Stromal cell of bone marrow (primary cell): ENCODE data around the gene FGD6.
A peak's percentile ranks its signal among the peaks of the same experiment; 100 is the strongest.
"Not testable (repeated sequence)": the region's sequence is repeated elsewhere in the genome, so short reads cannot be mapped to it uniquely, and the experiment has no call there.

ENCODE experiments used
- DNase-seq: peaks from one replicate; pipeline ENCODE4 v3.0.0-alpha.2; 2012; ENCODE audit warnings: low read depth

The FGD6 gene

DNA sequence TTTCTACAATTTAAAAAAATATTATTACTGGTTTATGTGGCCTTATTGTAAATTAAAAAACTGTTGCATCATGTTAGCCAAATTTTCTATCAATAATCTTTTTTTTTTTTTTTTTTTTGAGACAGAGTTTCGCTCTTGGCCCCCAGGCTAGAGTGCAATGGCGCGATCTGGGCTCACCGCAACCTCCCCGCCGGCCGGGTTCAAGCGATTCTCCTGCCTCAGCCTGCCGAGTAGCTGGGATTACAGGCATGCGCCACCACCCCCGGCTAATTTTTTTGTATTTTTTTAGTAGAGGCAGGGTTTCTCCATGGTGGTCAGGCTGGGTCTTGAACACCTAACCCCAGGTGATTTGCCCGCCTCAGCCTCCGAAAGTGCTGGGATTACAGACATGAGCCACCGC is 16.9 kb upstream of the FGD6 start:
- DNase-seq: not testable (repeated sequence)

DNA sequence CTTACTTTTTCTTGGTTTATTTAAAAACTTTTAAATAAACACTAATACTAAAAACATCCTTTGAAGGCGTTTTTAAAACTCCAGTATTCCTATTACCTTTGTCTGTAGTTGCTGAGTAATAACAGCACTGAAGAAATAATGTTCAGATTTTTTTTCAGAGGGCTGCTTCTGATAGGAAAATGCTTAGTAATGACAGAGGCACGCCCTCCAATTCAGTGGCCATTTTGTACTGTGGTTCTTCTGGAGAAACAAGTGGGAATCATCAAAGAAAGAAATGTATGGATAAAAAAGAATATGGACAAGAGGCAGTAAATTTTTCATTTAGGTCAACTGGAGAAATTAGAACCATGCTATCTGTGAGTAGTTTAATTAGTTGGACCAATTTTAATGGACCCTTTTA is 13.9 kb upstream of the FGD6 start:
- DNase-seq: no peak

- no peak for DNase-seq
These were observed 13.0 kb upstream of the FGD6 start for GRCh38 chr12:95230313-95230712.

- no peak for DNase-seq
These were observed 12.4 kb upstream of the FGD6 start for GRCh38 chr12:95229636-95230035.

- no peak for DNase-seq
These were observed 11.3 kb upstream of the FGD6 start for GRCh38 chr12:95228617-95229016.

DNA sequence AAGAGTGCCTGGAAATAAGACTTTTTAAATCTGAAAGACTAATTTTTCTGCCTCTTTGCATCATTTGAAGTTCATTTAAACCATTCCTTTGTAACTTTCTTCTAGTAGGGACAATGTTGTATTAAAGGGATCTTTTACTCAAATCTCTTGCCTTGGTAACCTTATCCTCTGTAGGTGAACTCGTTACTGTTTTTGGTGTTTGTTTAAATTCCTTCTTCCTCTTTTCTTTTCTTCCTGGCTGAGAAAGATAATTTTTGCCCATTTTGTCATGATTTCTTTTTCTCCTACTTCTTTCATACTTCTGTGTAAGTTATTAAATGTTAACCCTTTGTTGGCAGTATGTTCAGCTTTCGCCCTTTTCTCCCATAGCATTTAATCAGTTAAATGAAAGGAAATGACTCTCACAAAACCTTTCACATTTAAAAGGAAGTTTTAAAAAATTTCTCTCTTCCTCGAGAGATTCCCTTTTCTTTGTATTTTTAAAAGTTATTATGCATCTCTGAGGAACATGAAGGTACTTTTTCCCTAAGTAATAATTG is 10.6 kb upstream of the FGD6 start:
- DNase-seq: no peak

DNA sequence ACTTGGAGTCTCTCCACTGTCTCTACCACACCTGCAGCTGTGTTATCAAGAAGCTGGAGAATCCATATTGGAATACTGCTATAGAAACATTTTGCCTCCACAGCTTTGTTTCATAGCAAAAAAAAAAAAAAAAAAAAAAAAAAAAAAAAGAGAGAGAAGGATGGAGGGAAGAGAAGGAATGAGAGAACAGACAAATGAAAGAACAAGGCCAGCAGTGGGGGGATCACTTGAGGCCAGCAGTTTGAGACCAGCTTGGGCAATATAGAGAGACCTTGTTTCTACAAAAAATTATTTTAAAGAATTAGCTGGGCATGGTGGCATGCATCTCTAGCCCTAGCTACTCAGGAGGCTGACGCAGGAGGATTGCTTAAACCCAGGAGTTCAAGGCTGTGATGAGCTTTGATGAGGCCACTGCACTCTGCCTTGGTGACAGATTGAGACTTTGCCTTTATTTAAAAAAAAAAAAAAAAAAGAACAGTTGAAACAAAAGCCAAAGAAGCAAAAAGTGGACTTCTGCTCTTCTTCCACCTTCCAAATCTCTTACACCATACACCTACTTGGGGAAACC is 8.5 kb upstream of the FGD6 start:
- DNase-seq: no peak

DNA sequence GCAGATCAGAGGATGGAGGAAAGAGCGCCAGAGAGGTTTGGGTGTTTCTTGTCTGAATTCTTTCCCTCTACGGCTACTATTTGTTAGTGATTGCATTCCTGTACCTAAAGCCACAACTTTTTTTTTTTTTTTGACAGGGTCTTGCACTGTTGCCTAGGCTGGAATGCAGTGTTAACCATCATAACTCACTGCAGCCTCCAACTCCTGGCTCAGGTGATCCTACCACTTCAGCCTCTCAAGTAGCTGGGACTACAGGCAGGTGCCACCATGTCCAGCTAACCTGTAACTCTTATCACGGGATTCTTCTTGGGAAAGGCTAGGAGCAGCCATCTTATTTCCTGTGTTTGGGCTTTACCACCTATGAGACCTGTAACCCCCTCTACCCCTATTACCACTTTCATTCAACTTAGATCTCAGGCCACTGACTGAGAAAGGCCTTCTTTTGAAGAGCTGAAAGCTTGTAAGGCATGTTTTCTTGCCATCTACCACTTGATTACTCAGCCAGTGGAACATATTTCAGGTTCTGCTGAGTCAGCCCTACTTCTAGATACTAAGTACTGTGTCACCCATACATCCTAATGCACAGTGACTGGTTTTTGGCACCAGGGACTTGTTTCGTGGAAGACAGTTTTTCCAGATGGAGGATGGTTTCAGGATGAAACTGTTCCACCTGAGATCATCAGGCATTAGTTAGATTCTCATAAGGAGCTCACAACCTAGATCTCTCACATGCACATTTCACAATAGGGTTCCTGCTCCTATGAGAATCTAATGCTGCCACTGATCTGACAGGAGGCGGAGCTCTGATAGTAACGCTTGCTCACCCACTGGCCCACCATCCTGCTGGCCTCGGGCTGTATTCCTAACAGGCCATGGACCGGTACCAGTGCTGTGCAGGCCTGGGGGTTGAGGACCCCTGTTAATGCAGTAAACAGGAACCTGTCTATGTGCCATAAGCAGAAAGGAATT is 7.2 kb upstream of the FGD6 start:
- DNase-seq: no peak

DNA sequence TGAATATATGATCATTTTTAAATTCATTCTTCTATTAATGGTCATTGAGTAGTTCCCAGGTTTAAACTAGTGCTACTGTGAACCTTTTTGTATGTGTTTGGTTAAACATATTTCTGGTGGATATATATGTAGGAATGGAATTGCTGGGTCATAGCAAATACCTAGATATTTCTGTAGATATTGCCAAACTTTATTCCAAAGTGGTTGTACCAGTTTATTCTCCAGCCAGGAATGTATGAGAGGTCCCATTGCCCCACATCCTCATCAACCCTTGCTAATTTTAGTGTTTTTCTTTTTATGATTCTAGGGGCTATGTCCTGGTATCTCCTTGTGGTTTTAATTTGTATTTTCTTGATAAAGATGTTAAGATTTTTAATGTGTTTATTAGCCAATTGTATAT is 3.5 kb upstream of the FGD6 start:
- no peak for DNase-seq

- DNase-seq: no peak
These were observed 2.9 kb upstream of the FGD6 start for GRCh38 chr12:95220190-95220589.

- no peak for DNase-seq
These were observed 1.2 kb upstream of the FGD6 start for GRCh38 chr12:95218150-95219133.

DNA sequence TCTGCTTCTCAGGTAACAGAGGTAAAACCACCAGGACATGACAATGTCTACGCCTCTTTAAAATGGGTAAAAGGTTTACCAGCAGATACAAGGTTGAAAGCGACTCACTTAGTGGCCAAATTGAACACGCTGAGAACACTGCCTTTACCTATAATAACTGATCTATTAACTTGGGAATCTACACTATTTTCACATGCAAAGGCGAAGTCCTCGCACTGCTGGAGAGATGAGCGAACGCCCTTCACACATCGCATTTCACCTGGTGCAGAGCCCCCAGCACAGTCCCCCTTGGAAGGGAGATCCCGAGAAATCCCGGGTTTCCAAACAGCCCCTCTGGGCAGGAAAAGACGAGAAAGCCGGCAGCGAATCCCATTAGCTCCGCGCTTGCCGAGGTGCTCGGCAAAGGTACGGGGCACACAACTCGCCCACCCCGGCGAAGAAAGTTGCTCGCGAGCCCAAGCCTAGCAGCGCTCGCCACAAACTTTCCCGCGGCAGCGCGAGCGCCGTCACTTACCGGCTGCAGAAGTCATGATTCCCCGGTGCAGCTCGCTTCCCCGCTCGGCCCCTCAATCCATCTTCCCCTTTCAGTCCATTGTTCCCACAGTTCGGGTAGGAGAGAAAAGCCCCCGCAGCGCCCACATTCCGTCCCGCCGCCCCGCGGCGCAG is 423 bp downstream of the FGD6 start:
- DNase-seq: no peak

GRCh38 chr12:95215949-95216348 is 1.3 kb downstream of the FGD6 start:
- DNase-seq: no peak

DNA sequence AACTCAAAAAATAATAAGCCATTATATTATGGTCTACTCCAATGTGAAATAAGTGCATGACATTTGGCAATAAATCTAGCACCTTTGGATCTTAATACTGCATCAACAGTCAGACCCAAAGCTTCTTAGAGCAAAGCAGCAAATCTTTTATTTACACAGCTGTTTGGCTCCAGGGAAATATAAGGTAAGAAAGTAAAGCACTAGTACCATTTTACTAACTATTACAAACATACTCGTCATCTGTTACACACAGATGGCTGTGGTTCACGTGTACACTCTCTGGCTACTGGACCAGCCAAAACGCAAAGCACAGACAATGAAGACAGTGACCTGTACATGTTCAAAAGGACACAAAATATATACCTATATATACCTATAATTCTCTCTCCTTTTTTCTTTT is 2.8 kb downstream of the FGD6 start:
- DNase-seq: no peak

DNA sequence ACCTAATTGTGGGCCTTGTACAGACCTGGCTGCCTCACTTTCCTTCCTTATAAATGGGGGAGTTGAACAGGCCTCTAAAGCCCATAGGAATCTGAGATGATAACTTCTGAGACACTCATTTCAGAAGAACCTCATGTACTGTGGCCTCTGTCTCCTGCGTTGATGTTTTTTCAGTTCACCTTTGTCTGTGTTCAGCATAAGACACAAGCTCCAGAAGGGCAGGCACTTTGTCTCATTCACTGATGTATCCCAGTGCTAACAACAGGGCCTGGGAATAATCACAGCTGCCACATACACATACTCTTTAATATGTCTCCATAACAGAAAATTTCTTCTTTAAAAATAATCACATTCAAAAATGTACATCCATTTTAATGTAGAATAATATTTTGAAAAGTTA is 3.3 kb downstream of the FGD6 start:
- DNase-seq: no peak

GRCh38 chr12:95213119-95213518 is 4.1 kb downstream of the FGD6 start:
- no peak for DNase-seq

- no peak for DNase-seq
These were observed 4.7 kb downstream of the FGD6 start for GRCh38 chr12:95212586-95212985.

DNA sequence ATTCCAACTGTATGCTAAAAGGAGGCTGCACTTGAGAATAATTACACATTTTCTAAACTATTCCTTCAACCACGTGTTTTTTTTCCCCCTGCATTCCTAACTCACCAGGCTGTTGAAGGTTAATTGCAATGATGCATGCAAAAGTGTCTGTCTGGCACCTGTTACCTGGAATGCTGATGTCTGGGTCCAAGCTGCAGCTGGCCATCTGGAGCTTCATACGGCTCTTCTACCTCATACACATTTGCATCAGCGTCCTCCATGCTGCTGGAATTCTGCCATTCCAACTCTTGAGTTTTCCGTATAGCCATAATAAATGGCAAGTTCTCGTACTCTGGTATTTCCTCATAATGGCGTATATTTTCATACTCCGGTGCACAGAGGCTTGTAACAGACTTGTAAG is 8.6 kb downstream of the FGD6 start:
- no peak for DNase-seq

GRCh38 chr12:95207407-95207806 is 9.9 kb downstream of the FGD6 start:
- no peak for DNase-seq

GRCh38 chr12:95206916-95207315 is 10.4 kb downstream of the FGD6 start:
- DNase-seq: no peak

GRCh38 chr12:95205685-95206084 is 11.6 kb downstream of the FGD6 start:
- DNase-seq: peak; percentile 78
